Natural killer cell (primary cell): ENCODE data around the gene SCNM1. TPM values are rescaled to one million over a fixed set of nuclear protein-coding genes. Genes with fewer than 3 reads are reported as not detected.

Source experiments
- ATAC-seq, 3 donors: fragments of 150-1000 bp in 2 of 3; fragments of 200-7000 bp in 1 of 3; cut with Tn5 transposase; 1 replicate in 1 of 3; 2 replicates in 2 of 3; pipeline ENCODE4 v1.10.0; 2021; ENCODE audit warnings: mild to moderate bottlenecking in 2 of 3, moderate library complexity in 2 of 3
- DNase-seq, 2 donors: peaks; one replicate each; pipeline versions ENCODE4 v3.0.0 to v3.0.0-alpha.2; 2013 to 2021; ENCODE audit warnings: mixed read lengths in 1 of 2
- H3K27ac ChIP-seq: one replicate; pipeline ENCODE4 v1.5.1; 2013; ENCODE audit warnings: mild to moderate bottlenecking, low read length
- H3K27me3 ChIP-seq: one replicate; pipeline ENCODE4 v1.6.1; 2013; ENCODE audit warnings: low read length; ENCODE audit not compliant: control insufficient read depth, insufficient read depth
- H3K36me3 ChIP-seq: one replicate; pipeline ENCODE4 v1.6.1; 2013; ENCODE audit warnings: low read length; ENCODE audit not compliant: control insufficient read depth, insufficient read depth
- H3K4me1 ChIP-seq: one replicate; pipeline ENCODE4 v1.6.1; 2013; ENCODE audit warnings: low read length; ENCODE audit not compliant: control insufficient read depth, insufficient read depth
- H3K4me3 ChIP-seq: one replicate; pipeline ENCODE4 v1.5.1; 2013; ENCODE audit warnings: low read length
- H3K9me3 ChIP-seq: one replicate; pipeline ENCODE4 v1.6.1; 2013; ENCODE audit warnings: low read length; ENCODE audit not compliant: control insufficient read depth, insufficient read depth
- H3K27ac Mint-ChIP-seq, 2 donors: one replicate each; pipeline ENCODE4 v1.8.0; 2022; ENCODE audit warnings: mild to moderate bottlenecking in 2 of 2, mixed read lengths in 2 of 2, moderate library complexity in 1 of 2
- H3K27me3 Mint-ChIP-seq, 2 donors: one replicate each; pipeline ENCODE4 v1.8.0; 2022; ENCODE audit warnings: low read depth in 2 of 2, mixed read lengths in 2 of 2
- H3K36me3 Mint-ChIP-seq: one replicate; pipeline ENCODE4 v1.8.0; 2022; ENCODE audit warnings: mixed read lengths
- H3K4me1 Mint-ChIP-seq, 2 donors: one replicate each; pipeline ENCODE4 v1.8.0; 2022; ENCODE audit warnings: mixed read lengths in 2 of 2
- H3K4me3 Mint-ChIP-seq: one replicate; pipeline ENCODE4 v1.8.0; 2022; ENCODE audit warnings: mild to moderate bottlenecking, moderate library complexity, mixed read lengths
- H3K9me3 Mint-ChIP-seq, 2 donors: one replicate each; pipeline ENCODE4 v1.8.0; 2022; ENCODE audit warnings: mixed read lengths in 2 of 2
- CTCF ChIP-seq: fragments of 200-600 bp; IDR thresholded peaks from one replicate; pipeline ENCODE4 v1.8.0; 2022; ENCODE audit warnings: antibody characterized with exemption
- WGBS: methylation state at CpG from one replicate; pipeline ENCODE4 v1.1.7; 2013; ENCODE audit warnings: missing lambda C conversion rate; ENCODE audit not compliant: insufficient coverage; 5-methylcytosine and 5-hydroxymethylcytosine counted together
- intact Hi-C: fragments of 100-400 bp; cut with micrococcal nuclease; formaldehyde crosslinking; loops from one replicate; pipeline ENCODE4 v1.14.2; 2022
- total RNA-seq, 4 donors: library from RNA; stranded (reverse); fragments of 120-200 nt in 1 of 4; gene quantifications; one replicate each; pipeline versions ENCODE4 v1.2.3 to v1.2.4, GENCODE V29; 2013 to 2022

SCNM1 gene
- total RNA-seq, 3 donors from 2014 or later (not counting 1 experiment from before 2014, with no cell fraction given), result 52.3 to 54.2 (median 52.9) TPM

- intact Hi-C loops, result no loop called here
- no peaks in the 10 kb centered on the region for H3K9me3 ChIP-seq
- no peak for DNase-seq
- H3K4me1 ChIP-seq, result peaks cover 14% of the 10 kb centered on the region
- no peaks in the 10 kb centered on the region for H3K36me3 ChIP-seq
- ATAC-seq, result no peak
- TF ChIP-seq CTCF, result no peak
- H3K9me3 Mint-ChIP-seq, result no peaks in the 10 kb centered on the region
- no peaks in the 10 kb centered on the region for H3K27me3 Mint-ChIP-seq
- no peak overlapping the region for H3K27ac ChIP-seq
- H3K4me1 Mint-ChIP-seq, result peaks cover 9 to 19% of the 10 kb centered on the region in 2 donors
- 92% methylated on average over 10 of the region's 12 CpGs for WGBS
- H3K4me3 ChIP-seq, result no peak overlapping the region
- no peaks in the 10 kb centered on the region for H3K27me3 ChIP-seq
- H3K27ac Mint-ChIP-seq, result no peak overlapping the region
- no peaks in the 10 kb centered on the region for H3K36me3 Mint-ChIP-seq
- no peak overlapping the region for H3K4me3 Mint-ChIP-seq
Measured at GRCh38 chr1:151135433-151136385, 30.2 kb upstream of the SCNM1 start.

GRCh38 chr1:151137789-151138188, 28.2 kb upstream of the SCNM1 start:
- no peaks in the 10 kb centered on the region for H3K36me3 ChIP-seq
- Mint-ChIP-seq H3K27me3 (no peaks in the 10 kb centered on the region), H3K4me1 (peaks cover 0 to 7% of the 10 kb centered on the region in 2 donors), H3K4me3 (no peak overlapping the region), H3K9me3 (no peaks in the 10 kb centered on the region), H3K27ac (no peak overlapping the region), H3K36me3 (no peaks in the 10 kb centered on the region)
- no peak for TF ChIP-seq CTCF
- DNase-seq (no peak), ATAC-seq (no peak)
- no peak overlapping the region for H3K4me3 ChIP-seq
- 95% methylated on average over 7 of the region's 7 CpGs for WGBS
- intact Hi-C loops, result no loop called here
- no peaks in the 10 kb centered on the region for H3K27me3 ChIP-seq
- no peak overlapping the region for H3K27ac ChIP-seq
- H3K9me3 ChIP-seq, result no peaks in the 10 kb centered on the region
- H3K4me1 ChIP-seq, result no peaks in the 10 kb centered on the region

- DNase-seq (no peak), ATAC-seq (no peak)
- Histone ChIP-seq H3K27me3 (peaks cover 7% of the 10 kb centered on the region), H3K4me1 (peaks cover 18% of the 10 kb centered on the region), H3K27ac (no peak overlapping the region), H3K4me3 (no peak overlapping the region), H3K9me3 (no peaks in the 10 kb centered on the region), H3K36me3 (no peaks in the 10 kb centered on the region)
- Mint-ChIP-seq H3K27ac (no peak overlapping the region), H3K27me3 (peaks cover 0 to 5% of the 10 kb centered on the region in 2 donors), H3K9me3 (no peaks in the 10 kb centered on the region), H3K4me3 (no peak overlapping the region), H3K36me3 (no peaks in the 10 kb centered on the region), H3K4me1 (peaks cover 9 to 25% of the 10 kb centered on the region in 2 donors)
- intact Hi-C loops, result no loop called here
- no peak for TF ChIP-seq CTCF
- WGBS, result 46% methylated on average over 4 of the region's 5 CpGs
Measured at GRCh38 chr1:151142411-151143056, 23.4 kb upstream of the SCNM1 start.
